Peyer's patch (tissue), 4 donors: Measurements from ENCODE around the gene MGMT. TPM values are rescaled to one million over a fixed set of nuclear protein-coding genes. Genes with fewer than 3 reads are reported as not detected.
A peak's percentile ranks its signal among the peaks of the same experiment; 100 is the strongest.

Experiments
- DNase-seq, 3 donors: peaks; one replicate each; pipeline ENCODE4 v3.0.0-alpha.2; 2017 to 2019
- H3K27ac ChIP-seq, 4 donors: fragments of 200-600 bp; sonication (generic); one replicate each; pipeline ENCODE4 v1.5.1; 2016 to 2019
- H3K27me3 ChIP-seq, 2 donors: fragments of 200-600 bp; sonication (generic); one replicate each; pipeline ENCODE4 v1.5.1; 2019
- H3K36me3 ChIP-seq, 3 donors: fragments of 200-600 bp; sonication (generic); one replicate each; pipeline ENCODE4 v1.5.1; 2016 to 2019
- H3K4me1 ChIP-seq, 4 donors: fragments of 200-600 bp; sonication (generic); one replicate each; pipeline ENCODE4 v1.5.1; 2016 to 2019
- H3K4me3 ChIP-seq, 4 donors: fragments of 200-600 bp; sonication (generic); 1 replicate in 3 of 4; 2 replicates in 1 of 4; pipeline ENCODE4 v1.5.1; 2016 to 2019; ENCODE audit warnings: mild to moderate bottlenecking in 1 of 4
- H3K9me3 ChIP-seq, 4 donors: fragments of 200-600 bp; sonication (generic); one replicate each; pipeline ENCODE4 v1.5.1; 2016 to 2019; ENCODE audit warnings: mild to moderate bottlenecking in 1 of 4
- CTCF ChIP-seq, 6 experiments: fragments of 450-650 bp in 4 of 6; fragments of 200-600 bp in 2 of 6; sonication (generic) in 1 of 6; IDR thresholded peaks; one replicate each; pipeline ENCODE4 v1.5.1; 2017 to 2019; ENCODE audit warnings: antibody characterized with exemption in 6 of 6, mild to moderate bottlenecking in 3 of 6, moderate library complexity in 1 of 6
- POLR2A ChIP-seq, 2 donors: fragments of 450-650 bp; IDR thresholded peaks; one replicate each; pipeline ENCODE4 v1.5.1; 2017; ENCODE audit warnings: antibody characterized with exemption in 2 of 2, mild to moderate bottlenecking in 2 of 2, moderate library complexity in 2 of 2
- total RNA-seq, 4 donors: library from RNA; depleted of rRNA; stranded (reverse); fragments of >200 nt; gene quantifications; one replicate each; pipeline ENCODE4 v1.1.0, GENCODE V29; 2016

MGMT gene
- total RNA-seq, 4 donors from 2014 or later, result 24.5 to 43.7 (median 35.3) TPM

GRCh38 chr10:129657297-129658017 is 190.4 kb downstream of the MGMT start:
- Histone ChIP-seq H3K4me3 (no peak overlapping the region), H3K27me3 (no peaks in the 10 kb centered on the region), H3K36me3 (no peaks in the 10 kb centered on the region), H3K27ac (no peak overlapping the region), H3K4me1 (no peaks in the 10 kb centered on the region), H3K9me3 (no peaks in the 10 kb centered on the region)
- no peak for DNase-seq
- TF ChIP-seq POLR2A (IDR thresholded peaks at IDR 0.05) (no peak), CTCF (IDR thresholded peaks at IDR 0.05) (no peak)

GRCh38 chr10:129658376-129659072 is 191.5 kb downstream of the MGMT start:
- Histone ChIP-seq H3K9me3 (no peaks in the 10 kb centered on the region), H3K36me3 (no peaks in the 10 kb centered on the region), H3K27ac (no peak overlapping the region), H3K4me1 (no peaks in the 10 kb centered on the region), H3K4me3 (no peak overlapping the region), H3K27me3 (no peaks in the 10 kb centered on the region)
- TF ChIP-seq CTCF (IDR thresholded peaks at IDR 0.05), result no peak
- TF ChIP-seq POLR2A (IDR thresholded peaks at IDR 0.05), result no peak
- no peak for DNase-seq

GRCh38 chr10:129659508-129660268 is 192.6 kb downstream of the MGMT start:
- Histone ChIP-seq H3K4me1 (no peaks in the 10 kb centered on the region), H3K4me3 (no peak overlapping the region), H3K36me3 (no peaks in the 10 kb centered on the region), H3K27me3 (no peaks in the 10 kb centered on the region), H3K9me3 (no peaks in the 10 kb centered on the region), H3K27ac (no peak overlapping the region)
- no peak for DNase-seq
- TF ChIP-seq CTCF (IDR thresholded peaks at IDR 0.05) (no peak), POLR2A (IDR thresholded peaks at IDR 0.05) (no peak)

GRCh38 chr10:129660569-129660968 is 193.5 kb downstream of the MGMT start:
- H3K4me3 ChIP-seq, result no peak overlapping the region
- DNase-seq, result no peak
- TF ChIP-seq POLR2A (IDR thresholded peaks at IDR 0.05) (no peak), CTCF (IDR thresholded peaks at IDR 0.05) (no peak)
- H3K36me3 ChIP-seq, result no peaks in the 10 kb centered on the region
- H3K27me3 ChIP-seq, result no peaks in the 10 kb centered on the region
- no peaks in the 10 kb centered on the region for H3K4me1 ChIP-seq
- no peaks in the 10 kb centered on the region for H3K9me3 ChIP-seq
- H3K27ac ChIP-seq, result no peak overlapping the region

GRCh38 chr10:129662426-129662825 is 195.4 kb downstream of the MGMT start:
- H3K27ac ChIP-seq, result no peak overlapping the region
- H3K4me1 ChIP-seq, result no peaks in the 10 kb centered on the region
- DNase-seq, result no peak
- H3K4me3 ChIP-seq, result no peak overlapping the region
- H3K27me3 ChIP-seq, result no peaks in the 10 kb centered on the region
- no peaks in the 10 kb centered on the region for H3K36me3 ChIP-seq
- no peak for TF ChIP-seq POLR2A (IDR thresholded peaks at IDR 0.05)
- peak in 1 of 6 experiments; percentile 1 for TF ChIP-seq CTCF (IDR thresholded peaks at IDR 0.05)
- H3K9me3 ChIP-seq, result no peaks in the 10 kb centered on the region
